SK-N-SH treated with all-trans-retinoic acid at 6 μM for 48 hours (cell line): ENCODE measurements around the gene FFAR3.

ENCODE experiments used
- ARNTL ChIP-seq: fragments of 450-650 bp; formaldehyde crosslinking; IDR thresholded peaks from 2 replicates; pipeline ENCODE4 v1.5.0; 2020; ENCODE audit warnings: low read depth, mild to moderate bottlenecking, moderate library complexity, borderline replicate concordance
- GLIS3 ChIP-seq: fragments of 250-450 bp; sonication (Bioruptor Pico); IDR thresholded peaks from 2 replicates; pipeline ENCODE4 v1.5.0; 2020; ENCODE audit warnings: mild to moderate bottlenecking, moderate library complexity
- ISL1 ChIP-seq: fragments of 250-450 bp; sonication (Bioruptor Pico); IDR thresholded peaks from 2 replicates; pipeline ENCODE4 v2.1.2; 2022; ENCODE audit warnings: mild to moderate bottlenecking, moderate library complexity
- SNAI2 ChIP-seq: fragments of 250-450 bp; sonication (Bioruptor Pico); IDR thresholded peaks from 2 replicates; pipeline ENCODE4 v1.5.0; 2020; ENCODE audit warnings: mild to moderate bottlenecking, moderate library complexity
- ZNF565 ChIP-seq: fragments of 450-650 bp; formaldehyde crosslinking; conservative IDR thresholded peaks from 2 replicates; pipeline ENCODE4 v1.5.0; 2020; ENCODE audit warnings: low read depth, mild to moderate bottlenecking, moderate library complexity
- ZNF70 ChIP-seq: fragments of 450-650 bp; formaldehyde crosslinking; IDR thresholded peaks from 2 replicates; pipeline ENCODE4 v1.5.0; 2020; ENCODE audit warnings: mild to moderate bottlenecking, moderate library complexity
- TF ChIP-seq, protein P1 (sequence below): fragments of 250-450 bp; sonication (Bioruptor Pico); IDR thresholded peaks from 2 replicates; pipeline ENCODE4 v1.5.1; 2021; ENCODE audit warnings: mild to moderate bottlenecking, moderate library complexity
- TF ChIP-seq, protein P2 (sequence below): fragments of 250-450 bp; sonication (Bioruptor Pico); IDR thresholded peaks from 2 replicates; pipeline ENCODE4 v1.8.0; 2020; ENCODE audit warnings: mild to moderate bottlenecking, moderate library complexity, borderline replicate concordance

DNA sequence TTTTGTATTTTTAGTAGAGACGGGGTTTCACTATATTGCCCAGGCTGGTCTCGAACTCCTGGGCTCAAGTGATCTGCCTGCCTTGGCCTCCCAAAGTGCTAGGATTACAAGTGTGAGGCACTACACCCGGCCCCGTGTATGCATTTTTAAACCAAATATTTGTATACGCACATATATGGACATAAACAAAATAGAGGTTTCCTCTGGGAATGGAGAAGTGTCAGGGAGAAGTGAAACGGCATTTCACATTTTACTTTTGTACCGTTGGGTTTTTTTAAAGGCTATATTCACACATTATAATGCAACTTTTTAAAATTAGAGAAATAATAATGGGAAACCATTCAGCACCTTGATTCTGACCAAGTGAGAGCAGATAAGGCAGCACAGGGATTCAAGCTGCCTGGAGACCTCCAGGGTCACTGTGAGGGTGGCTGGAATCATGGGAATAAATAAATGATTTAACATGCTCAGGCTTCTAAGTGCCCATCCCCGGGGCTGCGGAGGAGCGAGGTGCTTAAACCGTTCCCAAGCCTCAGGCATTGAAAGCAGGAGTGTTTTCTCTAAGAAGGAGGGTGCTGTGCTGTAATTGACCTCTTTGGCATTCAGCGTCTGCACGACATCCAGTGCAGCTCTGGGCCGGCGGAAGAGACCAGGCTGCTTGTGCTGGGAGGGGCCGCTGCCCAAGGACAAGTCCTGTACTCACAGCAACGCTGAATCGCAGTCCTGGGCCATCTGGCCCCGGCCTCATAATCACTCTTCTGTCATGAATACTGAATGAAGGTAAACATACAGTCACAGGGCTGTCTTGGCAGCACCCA is 37.3 kb downstream of the FFAR3 start:
- TF ChIP-seq ARNTL (CRISPR knock-in tag), result no peak
- no peak for TF ChIP-seq ZNF70 (CRISPR knock-in tag)
- no peak for TF ChIP-seq ISL1 (CRISPR knock-in tag)
- TF ChIP-seq, protein P1, sequence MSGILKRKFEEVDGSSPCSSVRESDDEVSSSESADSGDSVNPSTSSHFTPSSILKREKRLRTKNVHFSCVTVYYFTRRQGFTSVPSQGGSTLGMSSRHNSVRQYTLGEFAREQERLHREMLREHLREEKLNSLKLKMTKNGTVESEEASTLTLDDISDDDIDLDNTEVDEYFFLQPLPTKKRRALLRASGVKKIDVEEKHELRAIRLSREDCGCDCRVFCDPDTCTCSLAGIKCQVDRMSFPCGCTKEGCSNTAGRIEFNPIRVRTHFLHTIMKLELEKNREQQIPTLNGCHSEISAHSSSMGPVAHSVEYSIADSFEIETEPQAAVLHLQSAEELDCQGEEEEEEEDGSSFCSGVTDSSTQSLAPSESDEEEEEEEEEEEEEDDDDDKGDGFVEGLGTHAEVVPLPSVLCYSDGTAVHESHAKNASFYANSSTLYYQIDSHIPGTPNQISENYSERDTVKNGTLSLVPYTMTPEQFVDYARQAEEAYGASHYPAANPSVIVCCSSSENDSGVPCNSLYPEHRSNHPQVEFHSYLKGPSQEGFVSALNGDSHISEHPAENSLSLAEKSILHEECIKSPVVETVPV, result no peak
- no peak for TF ChIP-seq ZNF565
- no peak for TF ChIP-seq SNAI2 (CRISPR knock-in tag)
- TF ChIP-seq GLIS3 (CRISPR knock-in tag), result no peak
- TF ChIP-seq, protein P2, sequence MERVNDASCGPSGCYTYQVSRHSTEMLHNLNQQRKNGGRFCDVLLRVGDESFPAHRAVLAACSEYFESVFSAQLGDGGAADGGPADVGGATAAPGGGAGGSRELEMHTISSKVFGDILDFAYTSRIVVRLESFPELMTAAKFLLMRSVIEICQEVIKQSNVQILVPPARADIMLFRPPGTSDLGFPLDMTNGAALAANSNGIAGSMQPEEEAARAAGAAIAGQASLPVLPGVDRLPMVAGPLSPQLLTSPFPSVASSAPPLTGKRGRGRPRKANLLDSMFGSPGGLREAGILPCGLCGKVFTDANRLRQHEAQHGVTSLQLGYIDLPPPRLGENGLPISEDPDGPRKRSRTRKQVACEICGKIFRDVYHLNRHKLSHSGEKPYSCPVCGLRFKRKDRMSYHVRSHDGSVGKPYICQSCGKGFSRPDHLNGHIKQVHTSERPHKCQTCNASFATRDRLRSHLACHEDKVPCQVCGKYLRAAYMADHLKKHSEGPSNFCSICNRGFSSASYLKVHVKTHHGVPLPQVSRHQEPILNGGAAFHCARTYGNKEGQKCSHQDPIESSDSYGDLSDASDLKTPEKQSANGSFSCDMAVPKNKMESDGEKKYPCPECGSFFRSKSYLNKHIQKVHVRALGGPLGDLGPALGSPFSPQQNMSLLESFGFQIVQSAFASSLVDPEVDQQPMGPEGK, result no peak
